Measurements from ENCODE around the gene CCDC136. TPM values are rescaled to one million over a fixed set of nuclear protein-coding genes. Genes with fewer than 3 reads are reported as not detected.

CCDC136 gene
- total RNA-seq, 1 donor from 2014 or later: 44.2 TPM

DNA sequence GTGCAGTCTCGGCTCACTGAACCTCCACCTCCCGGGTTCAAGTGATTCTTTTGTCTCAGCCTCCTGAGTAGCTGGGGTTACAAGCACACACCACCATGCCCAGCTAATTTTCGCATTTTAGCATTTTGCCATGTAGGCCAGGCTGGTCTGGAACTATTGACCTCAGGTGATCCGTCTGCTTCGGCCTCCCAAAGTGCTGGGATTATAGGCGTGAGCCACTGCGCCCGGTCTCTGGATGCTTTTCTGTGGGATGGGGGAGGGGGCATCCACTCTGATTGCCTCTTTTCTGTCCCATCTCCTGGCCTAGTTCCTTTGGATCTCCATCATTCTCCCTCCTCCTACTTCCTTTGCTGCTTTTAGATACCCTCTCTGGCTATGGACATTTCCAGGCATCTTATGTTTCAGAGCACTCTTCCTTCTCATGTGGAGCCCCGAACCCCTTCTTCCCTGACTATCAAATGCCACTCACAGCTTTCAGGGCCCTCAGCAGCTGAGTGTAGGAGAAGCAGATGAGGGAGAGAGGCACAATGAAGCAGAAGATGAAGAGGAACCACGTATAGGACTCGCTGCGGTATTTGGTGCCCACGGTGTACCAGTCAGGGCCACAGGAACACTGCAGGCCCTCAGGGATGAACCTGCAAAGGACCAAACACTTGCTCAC, 17.6 kb upstream of the CCDC136 start:
- no peak for DNase-seq (ENCODE audit: extremely low spot score, unreplicated experiment)
- peaks cover 40% of the 10 kb centered on the region for H3K36me3 Mint-ChIP-seq
- no peak overlapping the region for H3K4me3 Mint-ChIP-seq
- H3K4me1 Mint-ChIP-seq (ENCODE audit: unreplicated experiment): no peaks in the 10 kb centered on the region
- H3K27me3 Mint-ChIP-seq: no peaks in the 10 kb centered on the region
- H3K9me3 Mint-ChIP-seq: peaks cover 17% of the 10 kb centered on the region
- H3K27ac Mint-ChIP-seq: no peak overlapping the region
- TF ChIP-seq CTCF (conservative IDR thresholded peaks at IDR 0.05): no peak

DNA sequence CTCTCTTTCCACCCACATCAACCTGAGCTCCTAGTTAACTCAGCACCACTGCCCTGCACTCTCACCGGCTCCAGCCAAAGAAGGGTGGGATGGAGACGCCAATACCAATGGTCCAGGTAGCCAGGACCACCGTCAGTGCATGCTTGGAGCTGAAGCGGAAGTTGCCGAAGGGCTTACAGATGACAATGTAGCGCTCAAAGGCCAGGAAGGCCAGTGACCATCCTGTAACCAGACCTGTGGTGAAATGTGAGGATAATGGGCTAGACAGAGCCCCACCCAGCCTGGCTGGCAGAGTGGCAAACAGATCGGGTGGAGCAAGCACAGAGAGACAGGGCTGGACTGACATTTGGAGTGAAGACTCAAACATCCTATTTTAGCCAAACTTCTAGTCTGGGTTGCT, 16.8 kb upstream of the CCDC136 start:
- Mint-ChIP-seq H3K36me3 (peaks cover 33% of the 10 kb centered on the region), H3K4me1 (ENCODE audit: unreplicated experiment) (no peaks in the 10 kb centered on the region), H3K4me3 (no peak overlapping the region), H3K27ac (no peak overlapping the region), H3K27me3 (no peaks in the 10 kb centered on the region), H3K9me3 (peaks cover 17% of the 10 kb centered on the region)
- no peak for TF ChIP-seq CTCF (conservative IDR thresholded peaks at IDR 0.05)
- DNase-seq (ENCODE audit: extremely low spot score, unreplicated experiment): no peak

DNA sequence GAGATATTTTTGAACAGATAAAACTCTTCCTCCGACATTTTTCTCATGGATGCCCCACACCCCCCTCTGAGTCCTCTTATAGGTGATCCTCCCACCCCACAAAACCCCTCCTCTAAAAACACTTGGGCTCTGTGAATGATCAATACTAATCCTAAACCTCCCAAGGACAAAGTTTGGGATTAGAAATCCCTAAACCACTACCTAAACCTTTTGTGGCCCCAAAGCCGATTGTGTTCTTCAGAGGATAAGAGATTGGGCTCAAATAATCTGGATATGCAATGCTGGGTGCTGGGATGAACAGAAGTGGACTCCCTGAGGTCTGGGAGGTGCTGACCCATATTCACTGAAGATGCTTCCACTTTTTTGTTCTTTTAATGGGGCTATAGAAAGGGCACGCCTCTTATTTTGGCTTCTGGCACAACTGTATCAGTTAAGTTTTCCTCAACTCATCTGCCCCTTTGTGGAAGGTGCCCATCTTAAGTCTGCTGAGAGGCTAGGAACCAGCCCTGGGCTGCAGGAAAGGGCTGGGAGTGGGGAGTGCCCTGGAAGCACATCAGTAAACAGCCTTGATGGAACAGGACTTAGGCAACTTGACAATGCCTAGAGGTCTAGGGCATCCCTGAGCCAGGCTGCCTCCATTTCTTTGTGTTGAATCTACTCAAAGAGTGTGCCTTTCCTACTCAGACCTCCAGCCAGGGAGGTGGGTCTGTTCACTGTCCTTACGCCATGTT, 15.9 kb upstream of the CCDC136 start, which contains the start of gene OPN1SW:
Gene OPN1SW, minus strand, starts transcription at position 51 of the 731 bp plus-strand sequence. Its CDS starts 13 bp downstream, at position 38.
- Mint-ChIP-seq H3K9me3 (peaks cover 17% of the 10 kb centered on the region), H3K4me1 (ENCODE audit: unreplicated experiment) (no peaks in the 10 kb centered on the region), H3K36me3 (peaks cover 26% of the 10 kb centered on the region), H3K27me3 (no peaks in the 10 kb centered on the region), H3K4me3 (no peak within 1 kb of the TSS), H3K27ac (no peak within 1 kb of the TSS)
- TF ChIP-seq CTCF (conservative IDR thresholded peaks at IDR 0.05): no peak
- no peak for DNase-seq (ENCODE audit: extremely low spot score, unreplicated experiment)

GRCh38 chr7:128777156-128778123, 14.3 kb upstream of the CCDC136 start:
- Mint-ChIP-seq H3K36me3 (peaks cover 14% of the 10 kb centered on the region), H3K27ac (no peak overlapping the region), H3K4me3 (no peak overlapping the region), H3K9me3 (peaks cover 17% of the 10 kb centered on the region), H3K4me1 (ENCODE audit: unreplicated experiment) (no peaks in the 10 kb centered on the region), H3K27me3 (peaks cover 4% of the 10 kb centered on the region)
- no peak for TF ChIP-seq CTCF (conservative IDR thresholded peaks at IDR 0.05)
- no peak for DNase-seq (ENCODE audit: extremely low spot score, unreplicated experiment)

DNA sequence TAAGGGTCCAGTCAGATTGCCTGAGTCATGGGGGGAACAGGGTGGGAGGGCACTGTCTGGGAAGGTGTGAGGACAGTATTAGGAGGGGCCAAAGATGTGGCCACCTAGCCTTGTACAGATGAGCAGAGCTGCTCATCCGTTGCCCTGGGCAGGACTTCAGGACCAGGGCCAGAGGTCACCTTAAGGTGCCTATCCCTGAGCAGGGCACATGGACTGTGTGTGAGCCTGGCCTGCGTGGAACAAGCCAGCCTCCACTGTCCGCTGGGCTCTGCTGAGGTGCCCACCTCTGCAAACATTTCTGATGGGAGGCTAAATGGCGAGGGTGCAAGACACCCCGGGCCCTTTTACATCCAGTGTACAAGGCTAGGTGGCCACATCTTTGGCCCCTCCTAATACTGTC, 12.8 kb upstream of the CCDC136 start:
- no peak for TF ChIP-seq CTCF (conservative IDR thresholded peaks at IDR 0.05)
- no peak overlapping the region for H3K27ac Mint-ChIP-seq
- peaks cover 17% of the 10 kb centered on the region for H3K9me3 Mint-ChIP-seq
- H3K4me3 Mint-ChIP-seq: no peak overlapping the region
- peaks cover 14% of the 10 kb centered on the region for H3K4me1 Mint-ChIP-seq (ENCODE audit: unreplicated experiment)
- H3K27me3 Mint-ChIP-seq: peaks cover 14% of the 10 kb centered on the region
- no peak for DNase-seq (ENCODE audit: extremely low spot score, unreplicated experiment)
- peaks cover 9% of the 10 kb centered on the region for H3K36me3 Mint-ChIP-seq

Measured in type B pancreatic cell (in vitro differentiated cells).